CD4-positive, alpha-beta T cell (primary cell): ENCODE data around the gene CORO1C. TPM values are rescaled to one million over a fixed set of nuclear protein-coding genes. Genes with fewer than 3 reads are reported as not detected.

Source experiments
- ATAC-seq: fragments of 200-7000 bp; cut with Tn5 transposase; one replicate; pipeline ENCODE4 v1.10.0; 2022; ENCODE audit warnings: mild to moderate bottlenecking; ENCODE audit not compliant: poor library complexity
- CTCF ChIA-PET: fragments of 350-600 bp; sonication (Branson Sonifier 250); formaldehyde crosslinking; loops from one replicate; lab custom pipeline; 2021; ENCODE audit warnings: antibody characterized with exemption, inconsistent platforms; lab: Charles Lee
- POLR2A ChIA-PET: fragments of 350-600 bp; sonication (Branson Sonifier 250); formaldehyde crosslinking; loops from one replicate; lab custom pipeline; 2021; ENCODE audit warnings: antibody characterized with exemption, inconsistent platforms; lab: Charles Lee
- DNase-seq, 14 experiments: peaks; one replicate each; pipeline ENCODE4 v3.0.0-alpha.2; 2013 to 2020; ENCODE audit warnings: mixed read lengths in 2 of 14
- H3K27ac ChIP-seq, 2 donors: one replicate each; pipeline versions ENCODE4 v1.5.1 to v1.7.0; 2013; ENCODE audit warnings: low read length in 2 of 2, low read depth in 1 of 2, mild to moderate bottlenecking in 1 of 2
- H3K27me3 ChIP-seq, 2 experiments: 1 replicate in 1 of 2; 2 replicates in 1 of 2; pipeline versions ENCODE4 v1.6.1 to v1.7.0; 2013; ENCODE audit warnings: low read length in 2 of 2, control low read depth in 1 of 2, mild to moderate bottlenecking in 1 of 2, moderate library complexity in 1 of 2; ENCODE audit not compliant: insufficient read depth in 2 of 2, control insufficient read depth in 1 of 2
- H3K36me3 ChIP-seq: one replicate; pipeline ENCODE4 v1.6.1; 2013; ENCODE audit warnings: low read length, control low read depth; ENCODE audit not compliant: insufficient read depth
- H3K4me1 ChIP-seq: one replicate; pipeline ENCODE4 v1.6.1; 2013; ENCODE audit warnings: low read length, control low read depth; ENCODE audit not compliant: insufficient read depth
- H3K4me3 ChIP-seq: one replicate; pipeline ENCODE4 v1.5.1; 2013; ENCODE audit warnings: mild to moderate bottlenecking, low read length, moderate library complexity
- H3K9me3 ChIP-seq, 2 experiments: 1 replicate in 1 of 2; 2 replicates in 1 of 2; pipeline versions ENCODE4 v1.6.1 to v1.7.0; 2013; ENCODE audit warnings: low read length in 2 of 2, mild to moderate bottlenecking in 2 of 2, control low read depth in 1 of 2, moderate library complexity in 1 of 2; ENCODE audit not compliant: control insufficient read depth in 1 of 2, insufficient read depth in 1 of 2
- H3K27ac Mint-ChIP-seq: one replicate; pipeline ENCODE4 v1.8.0; 2020; ENCODE audit warnings: mixed read lengths
- H3K27me3 Mint-ChIP-seq: one replicate; pipeline ENCODE4 v1.8.0; 2021; ENCODE audit warnings: mixed read lengths
- H3K36me3 Mint-ChIP-seq: one replicate; pipeline ENCODE4 v1.8.0; 2021; ENCODE audit warnings: low read depth, mixed read lengths
- H3K4me1 Mint-ChIP-seq: one replicate; pipeline ENCODE4 v1.8.0; 2021; ENCODE audit warnings: low read depth, mixed read lengths
- H3K4me3 Mint-ChIP-seq: one replicate; pipeline ENCODE4 v1.8.0; 2020; ENCODE audit warnings: mild to moderate bottlenecking, mixed read lengths
- H3K9me3 Mint-ChIP-seq: one replicate; pipeline ENCODE4 v1.8.0; 2020; ENCODE audit warnings: mixed read lengths
- intact Hi-C, 2 experiments: fragments of 100-400 bp; cut with DNase I in 1 of 2; cut with micrococcal nuclease in 1 of 2; formaldehyde crosslinking; loops; one replicate each; pipeline versions ENCODE4 v1.15.1 to v1.9.0; 2023 to 2025; cut with DNase I, micrococcal nuclease
- total RNA-seq, 174 experiments: library from RNA in 2 of 174; stranded (reverse) in 2 of 174; gene quantifications; one replicate each; pipeline ENCODE4 v1.2.3 and lab custom pipeline; 2021 to 2026
- TF ChIP-seq, protein P1 (sequence below): fragments of 200-600 bp; IDR thresholded peaks from one replicate; pipeline ENCODE4 v1.8.0; 2022; ENCODE audit warnings: antibody characterized with exemption, mild to moderate bottlenecking

Gene CORO1C
- total RNA-seq, 2 experiments from 2014 or later = 6.7 to 7.4 TPM

DNA sequence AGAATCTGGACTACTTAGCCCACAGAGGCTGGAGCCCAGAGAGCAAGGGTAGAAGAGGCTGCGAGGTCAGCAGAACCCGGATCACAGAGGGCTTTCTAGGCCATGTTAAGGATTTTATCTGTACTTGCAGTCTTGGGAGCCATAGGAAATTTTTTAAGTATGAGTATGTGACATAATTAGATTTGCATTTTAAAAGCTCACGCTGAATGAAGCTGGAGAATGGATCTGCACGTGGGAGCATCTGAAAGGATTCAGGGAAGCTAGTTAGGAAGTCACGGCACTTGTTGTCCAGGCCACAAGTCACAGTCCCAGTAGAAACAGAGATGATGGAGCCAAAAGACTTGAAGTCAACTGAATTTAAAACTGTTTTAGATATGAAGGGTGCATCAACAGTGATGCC, 14.1 kb downstream of the CORO1C start:
- intact Hi-C loops = no loop called here

DNA sequence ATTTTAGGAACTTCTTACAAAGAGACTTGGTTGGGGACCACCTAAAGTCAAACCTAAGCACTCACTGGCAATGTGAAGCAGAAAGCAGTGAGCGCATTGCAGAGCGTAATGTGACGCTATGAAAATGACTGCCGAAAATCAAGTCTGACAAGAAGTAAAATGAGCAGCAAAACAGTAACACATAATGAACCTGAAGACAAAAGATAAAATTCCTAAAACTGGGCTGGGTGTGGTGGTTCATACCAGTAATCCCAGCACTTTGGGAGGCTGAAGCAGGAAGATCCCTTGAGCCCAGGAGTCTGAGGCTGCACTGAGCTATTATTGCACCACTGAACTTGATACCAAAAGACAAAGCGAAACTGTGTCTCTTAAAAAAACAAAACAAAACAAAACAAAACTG, 16.5 kb downstream of the CORO1C start:
- POLR2A ChIA-PET = no interaction called here
- TF ChIP-seq, protein P1, sequence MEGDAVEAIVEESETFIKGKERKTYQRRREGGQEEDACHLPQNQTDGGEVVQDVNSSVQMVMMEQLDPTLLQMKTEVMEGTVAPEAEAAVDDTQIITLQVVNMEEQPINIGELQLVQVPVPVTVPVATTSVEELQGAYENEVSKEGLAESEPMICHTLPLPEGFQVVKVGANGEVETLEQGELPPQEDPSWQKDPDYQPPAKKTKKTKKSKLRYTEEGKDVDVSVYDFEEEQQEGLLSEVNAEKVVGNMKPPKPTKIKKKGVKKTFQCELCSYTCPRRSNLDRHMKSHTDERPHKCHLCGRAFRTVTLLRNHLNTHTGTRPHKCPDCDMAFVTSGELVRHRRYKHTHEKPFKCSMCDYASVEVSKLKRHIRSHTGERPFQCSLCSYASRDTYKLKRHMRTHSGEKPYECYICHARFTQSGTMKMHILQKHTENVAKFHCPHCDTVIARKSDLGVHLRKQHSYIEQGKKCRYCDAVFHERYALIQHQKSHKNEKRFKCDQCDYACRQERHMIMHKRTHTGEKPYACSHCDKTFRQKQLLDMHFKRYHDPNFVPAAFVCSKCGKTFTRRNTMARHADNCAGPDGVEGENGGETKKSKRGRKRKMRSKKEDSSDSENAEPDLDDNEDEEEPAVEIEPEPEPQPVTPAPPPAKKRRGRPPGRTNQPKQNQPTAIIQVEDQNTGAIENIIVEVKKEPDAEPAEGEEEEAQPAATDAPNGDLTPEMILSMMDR = no peak

More for the DNA sequence above, 14.1 kb downstream of the CORO1C start:
- H3K27ac ChIP-seq = no peak overlapping the region
- no peak overlapping the region for H3K27ac Mint-ChIP-seq
- no peak overlapping the region for H3K4me3 Mint-ChIP-seq
- H3K4me3 ChIP-seq = no peak overlapping the region
- TF ChIP-seq, protein P1 = no peak
- ChIA-PET POLR2A (no interaction called here), CTCF (no interaction called here)
- H3K36me3 ChIP-seq = no peaks in the 10 kb centered on the region
- no peaks in the 10 kb centered on the region for H3K9me3 Mint-ChIP-seq
- no peak for ATAC-seq
- no peaks in the 10 kb centered on the region for H3K36me3 Mint-ChIP-seq
- peaks cover 2% of the 10 kb centered on the region for H3K4me1 ChIP-seq
- H3K27me3 Mint-ChIP-seq = no peaks in the 10 kb centered on the region
- H3K9me3 ChIP-seq = no peaks in the 10 kb centered on the region
- DNase-seq = no peak
- H3K27me3 ChIP-seq = no peaks in the 10 kb centered on the region
- no peaks in the 10 kb centered on the region for H3K4me1 Mint-ChIP-seq

DNA sequence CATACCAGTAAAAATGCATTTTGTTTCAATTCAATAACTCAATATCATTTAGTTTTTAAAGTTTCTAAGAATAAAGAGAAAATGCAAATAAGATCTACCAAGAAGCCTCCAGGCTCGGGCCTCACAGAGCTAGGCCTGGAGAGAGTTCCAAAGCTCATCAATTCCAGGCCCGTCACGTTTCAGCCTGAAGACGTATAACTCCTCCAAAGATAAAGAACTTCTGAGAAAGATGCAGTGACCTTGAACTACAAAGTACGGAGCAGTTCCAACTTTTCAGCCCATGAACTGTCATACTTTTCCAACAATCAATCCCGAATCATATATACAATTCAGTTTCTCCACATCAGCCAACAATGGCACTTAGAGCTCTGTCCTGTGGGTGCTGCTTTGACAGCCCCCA, 17.8 kb downstream of the CORO1C start:
- ATAC-seq (no peak), DNase-seq (no peak)
- no peak overlapping the region for H3K4me3 Mint-ChIP-seq
- intact Hi-C loops = no loop called here
- Histone ChIP-seq H3K4me3 (no peak overlapping the region), H3K36me3 (no peaks in the 10 kb centered on the region), H3K27ac (no peak overlapping the region), H3K9me3 (no peaks in the 10 kb centered on the region), H3K27me3 (no peaks in the 10 kb centered on the region), H3K4me1 (no peaks in the 10 kb centered on the region)
- peaks cover 4% of the 10 kb centered on the region for H3K4me1 Mint-ChIP-seq
- ChIA-PET CTCF (interaction anchor here (0.6 kb wide), 1 partner anchor 312 kb away, joined by 3 read pairs; no protein-coding TSS in a partner anchor), POLR2A (interaction anchor here (1.5 kb wide), 1 partner anchor 11 kb away, joined by 3 read pairs; no protein-coding TSS in a partner anchor)
- no peaks in the 10 kb centered on the region for H3K36me3 Mint-ChIP-seq
- no peaks in the 10 kb centered on the region for H3K27me3 Mint-ChIP-seq
- no peak overlapping the region for H3K27ac Mint-ChIP-seq
- TF ChIP-seq, protein P1 = no peak
- H3K9me3 Mint-ChIP-seq = no peaks in the 10 kb centered on the region

More for the DNA sequence above, 16.5 kb downstream of the CORO1C start:
- no peaks in the 10 kb centered on the region for H3K9me3 Mint-ChIP-seq
- no peak overlapping the region for H3K4me3 ChIP-seq
- H3K27me3 ChIP-seq = no peaks in the 10 kb centered on the region
- intact Hi-C loops = no loop called here
- ATAC-seq (no peak), DNase-seq (no peak)
- no peaks in the 10 kb centered on the region for H3K4me1 ChIP-seq
- H3K4me1 Mint-ChIP-seq = peaks cover 4% of the 10 kb centered on the region
- H3K36me3 Mint-ChIP-seq = no peaks in the 10 kb centered on the region
- H3K9me3 ChIP-seq = no peaks in the 10 kb centered on the region
- no peak overlapping the region for H3K4me3 Mint-ChIP-seq
- H3K27ac Mint-ChIP-seq = no peak overlapping the region
- H3K36me3 ChIP-seq = no peaks in the 10 kb centered on the region
- CTCF ChIA-PET = no interaction called here
- H3K27me3 Mint-ChIP-seq = no peaks in the 10 kb centered on the region
- H3K27ac ChIP-seq = no peak overlapping the region
